Measurements from ENCODE around the gene HTRA3. TPM values are rescaled to one million over a fixed set of nuclear protein-coding genes. Genes with fewer than 3 reads are reported as not detected.

The HTRA3 gene
- total and polyA plus RNA-seq, 2 experiments from 2014 or later = 19.4 to 34.9 TPM

GRCh38 chr4:8267077-8267476 is 2.5 kb upstream of the HTRA3 start:
- Histone ChIP-seq H3K27ac (no peak overlapping the region), H4K20me1 (ENCODE audit: insufficient read depth, poor library complexity, severe bottlenecking) (no peaks in the 10 kb centered on the region), H3K79me2 (no peaks in the 10 kb centered on the region), H3K27me3 (peaks cover 20% of the 10 kb centered on the region), H2AFZ (no peak overlapping the region), H3K36me3 (replicated peaks; ENCODE audit: insufficient read depth, low read depth) (no peaks in the 10 kb centered on the region), H3K4me2 (no peak overlapping the region), H3K4me3 (no peak overlapping the region), H3K9me2 (replicated peaks; ENCODE audit: insufficient read depth) (no peaks in the 10 kb centered on the region), H3K9me3 (ENCODE audit: low read depth) (no peaks in the 10 kb centered on the region), H3K4me1 (ENCODE audit: insufficient read depth) (peaks cover 20% of the 10 kb centered on the region)
- 46% methylated on average over 13 of the region's 13 CpGs for WGBS (ENCODE audit: low lambda C conversion rate, missing lambda C conversion rate)
- TF ChIP-seq EZH2 (IDR thresholded peaks at IDR 0.05; ENCODE audit: borderline replicate concordance) (no peak), EZH2phosphoT487 (IDR thresholded peaks at IDR 0.05; ENCODE audit: low read depth, severe bottlenecking, unreplicated experiment) (no peak)
- TF ChIP-seq, protein P1, sequence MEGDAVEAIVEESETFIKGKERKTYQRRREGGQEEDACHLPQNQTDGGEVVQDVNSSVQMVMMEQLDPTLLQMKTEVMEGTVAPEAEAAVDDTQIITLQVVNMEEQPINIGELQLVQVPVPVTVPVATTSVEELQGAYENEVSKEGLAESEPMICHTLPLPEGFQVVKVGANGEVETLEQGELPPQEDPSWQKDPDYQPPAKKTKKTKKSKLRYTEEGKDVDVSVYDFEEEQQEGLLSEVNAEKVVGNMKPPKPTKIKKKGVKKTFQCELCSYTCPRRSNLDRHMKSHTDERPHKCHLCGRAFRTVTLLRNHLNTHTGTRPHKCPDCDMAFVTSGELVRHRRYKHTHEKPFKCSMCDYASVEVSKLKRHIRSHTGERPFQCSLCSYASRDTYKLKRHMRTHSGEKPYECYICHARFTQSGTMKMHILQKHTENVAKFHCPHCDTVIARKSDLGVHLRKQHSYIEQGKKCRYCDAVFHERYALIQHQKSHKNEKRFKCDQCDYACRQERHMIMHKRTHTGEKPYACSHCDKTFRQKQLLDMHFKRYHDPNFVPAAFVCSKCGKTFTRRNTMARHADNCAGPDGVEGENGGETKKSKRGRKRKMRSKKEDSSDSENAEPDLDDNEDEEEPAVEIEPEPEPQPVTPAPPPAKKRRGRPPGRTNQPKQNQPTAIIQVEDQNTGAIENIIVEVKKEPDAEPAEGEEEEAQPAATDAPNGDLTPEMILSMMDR (IDR thresholded peaks at IDR 0.05; ENCODE audit: poor library complexity) = peak; percentile 63
- peak; percentile 81 for DNase-seq (ENCODE audit: low spot score)

DNA sequence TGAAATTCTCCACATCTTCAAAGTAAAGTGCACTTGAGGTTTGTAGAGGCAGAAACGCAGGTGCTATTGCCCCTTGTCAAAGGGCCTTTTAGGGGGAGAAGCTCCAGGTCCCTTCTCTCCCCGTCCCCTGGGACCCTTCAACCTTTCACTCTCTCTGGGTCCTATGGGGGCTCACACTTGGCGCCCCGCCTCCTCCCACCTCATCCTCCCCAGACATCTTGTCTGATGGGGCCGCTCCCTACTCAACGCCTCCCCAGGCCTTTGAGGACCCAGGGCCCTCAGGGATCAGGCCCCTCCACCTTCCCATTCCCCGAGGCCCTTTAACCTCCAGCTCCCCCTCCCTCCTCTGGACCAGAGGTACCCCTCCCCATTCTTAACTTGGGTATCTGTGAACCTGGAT is 1.3 kb upstream of the HTRA3 start:
- 97% methylated on average over 6 of the region's 7 CpGs for WGBS (ENCODE audit: low lambda C conversion rate, missing lambda C conversion rate)
- Histone ChIP-seq H3K4me1 (ENCODE audit: insufficient read depth) (peaks cover 26% of the 10 kb centered on the region), H3K27ac (no peak overlapping the region)

GRCh38 chr4:8268901-8269534 is 536 bp upstream of the HTRA3 start:
- no peaks in the 10 kb centered on the region for H3K36me3 ChIP-seq (replicated peaks; ENCODE audit: insufficient read depth, low read depth)
- no peak overlapping the region for H3K4me3 ChIP-seq
- H2AFZ ChIP-seq = no peak overlapping the region
- peak overlapping the region; percentile 83 for H3K4me2 ChIP-seq
- no peaks in the 10 kb centered on the region for H3K9me2 ChIP-seq (replicated peaks; ENCODE audit: insufficient read depth)
- no peaks in the 10 kb centered on the region for H3K9me3 ChIP-seq (ENCODE audit: low read depth)
- H3K27ac ChIP-seq = no peak overlapping the region
- WGBS (ENCODE audit: low lambda C conversion rate, missing lambda C conversion rate) = 84% methylated on average over 25 of the region's 25 CpGs
- H3K27me3 ChIP-seq = peaks cover 20% of the 10 kb centered on the region
- TF ChIP-seq, protein P1 (IDR thresholded peaks at IDR 0.05; ENCODE audit: poor library complexity) = no peak
- TF ChIP-seq EZH2phosphoT487 (IDR thresholded peaks at IDR 0.05; ENCODE audit: low read depth, severe bottlenecking, unreplicated experiment) (no peak), EZH2 (IDR thresholded peaks at IDR 0.05; ENCODE audit: borderline replicate concordance) (no peak)
- H3K79me2 ChIP-seq = no peaks in the 10 kb centered on the region
- no peak for DNase-seq (ENCODE audit: low spot score)
- H3K4me1 ChIP-seq (ENCODE audit: insufficient read depth) = peaks cover 31% of the 10 kb centered on the region
- no peaks in the 10 kb centered on the region for H4K20me1 ChIP-seq (ENCODE audit: insufficient read depth, poor library complexity, severe bottlenecking)

More for the DNA sequence above, 1.3 kb upstream of the HTRA3 start:
- Histone ChIP-seq H2AFZ (no peak overlapping the region), H3K9me2 (replicated peaks; ENCODE audit: insufficient read depth) (no peaks in the 10 kb centered on the region), H3K4me3 (no peak overlapping the region), H4K20me1 (ENCODE audit: insufficient read depth, poor library complexity, severe bottlenecking) (no peaks in the 10 kb centered on the region), H3K79me2 (no peaks in the 10 kb centered on the region), H3K9me3 (ENCODE audit: low read depth) (no peaks in the 10 kb centered on the region), H3K36me3 (replicated peaks; ENCODE audit: insufficient read depth, low read depth) (no peaks in the 10 kb centered on the region), H3K27me3 (peaks cover 20% of the 10 kb centered on the region), H3K4me2 (no peak overlapping the region)
- no peak for DNase-seq (ENCODE audit: low spot score)
- TF ChIP-seq EZH2phosphoT487 (IDR thresholded peaks at IDR 0.05; ENCODE audit: low read depth, severe bottlenecking, unreplicated experiment) (no peak), EZH2 (IDR thresholded peaks at IDR 0.05; ENCODE audit: borderline replicate concordance) (no peak)
- TF ChIP-seq, protein P1 (IDR thresholded peaks at IDR 0.05; ENCODE audit: poor library complexity) = no peak

All from hepatocyte (in vitro differentiated cells).